ENCODE results near the gene TNFRSF9. TPM values are rescaled to one million over a fixed set of nuclear protein-coding genes. Genes with fewer than 3 reads are reported as not detected.

The TNFRSF9 gene
- total RNA-seq, 1 experiment from 2014 or later: not detected

DNA sequence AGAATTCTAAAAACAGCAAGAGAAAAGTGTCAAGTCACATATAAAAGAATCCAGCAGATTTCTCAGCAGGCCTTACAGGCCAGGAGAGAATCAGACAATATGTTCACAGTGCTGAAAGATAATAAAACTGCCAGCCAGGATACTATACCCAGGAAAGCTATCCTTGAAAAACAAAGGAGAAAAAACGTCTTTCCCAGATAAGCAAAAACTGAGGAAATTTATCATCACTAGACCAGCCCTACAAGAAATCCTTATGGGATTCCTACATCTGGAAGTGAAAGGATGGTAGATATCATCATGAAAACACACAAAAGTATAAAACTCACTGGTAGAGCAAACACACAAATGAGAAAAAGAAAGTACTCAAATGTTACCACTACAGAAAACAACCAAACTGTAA, 62.6 kb downstream of the TNFRSF9 start:
- Mint-ChIP-seq H3K4me1 (no peaks in the 10 kb centered on the region), H3K4me3 (no peak overlapping the region), H3K27ac (no peak overlapping the region), H3K9me3 (peaks cover 18% of the 10 kb centered on the region), H3K27me3 (ENCODE audit: low read depth) (peaks cover 2% of the 10 kb centered on the region; the same call in 1 of the 2 replicates), H3K36me3 (peaks cover 2% of the 10 kb centered on the region; the same call in 1 of the 2 replicates)
- CTCF ChIA-PET: interaction anchor here (0.6 kb wide), 1 partner anchor 776 kb away, joined by 3 read pairs; no protein-coding TSS in a partner anchor
- no peak for ATAC-seq
- TF ChIP-seq JAZF1 (CRISPR knock-in tag; IDR thresholded peaks at IDR 0.05) (no peak), EMX1 (CRISPR knock-in tag; IDR thresholded peaks at IDR 0.05) (no peak), ZNF416 (CRISPR knock-in tag; IDR thresholded peaks at IDR 0.05) (no peak), TCF7 (CRISPR knock-in tag; IDR thresholded peaks at IDR 0.05; ENCODE audit: low read depth) (no peak), NR3C1 (CRISPR knock-in tag; conservative IDR thresholded peaks at IDR 0.05; ENCODE audit: low read depth) (no peak), KAT7 (CRISPR knock-in tag; IDR thresholded peaks at IDR 0.05; ENCODE audit: borderline replicate concordance) (no peak)
- TF ChIP-seq, protein P1, sequence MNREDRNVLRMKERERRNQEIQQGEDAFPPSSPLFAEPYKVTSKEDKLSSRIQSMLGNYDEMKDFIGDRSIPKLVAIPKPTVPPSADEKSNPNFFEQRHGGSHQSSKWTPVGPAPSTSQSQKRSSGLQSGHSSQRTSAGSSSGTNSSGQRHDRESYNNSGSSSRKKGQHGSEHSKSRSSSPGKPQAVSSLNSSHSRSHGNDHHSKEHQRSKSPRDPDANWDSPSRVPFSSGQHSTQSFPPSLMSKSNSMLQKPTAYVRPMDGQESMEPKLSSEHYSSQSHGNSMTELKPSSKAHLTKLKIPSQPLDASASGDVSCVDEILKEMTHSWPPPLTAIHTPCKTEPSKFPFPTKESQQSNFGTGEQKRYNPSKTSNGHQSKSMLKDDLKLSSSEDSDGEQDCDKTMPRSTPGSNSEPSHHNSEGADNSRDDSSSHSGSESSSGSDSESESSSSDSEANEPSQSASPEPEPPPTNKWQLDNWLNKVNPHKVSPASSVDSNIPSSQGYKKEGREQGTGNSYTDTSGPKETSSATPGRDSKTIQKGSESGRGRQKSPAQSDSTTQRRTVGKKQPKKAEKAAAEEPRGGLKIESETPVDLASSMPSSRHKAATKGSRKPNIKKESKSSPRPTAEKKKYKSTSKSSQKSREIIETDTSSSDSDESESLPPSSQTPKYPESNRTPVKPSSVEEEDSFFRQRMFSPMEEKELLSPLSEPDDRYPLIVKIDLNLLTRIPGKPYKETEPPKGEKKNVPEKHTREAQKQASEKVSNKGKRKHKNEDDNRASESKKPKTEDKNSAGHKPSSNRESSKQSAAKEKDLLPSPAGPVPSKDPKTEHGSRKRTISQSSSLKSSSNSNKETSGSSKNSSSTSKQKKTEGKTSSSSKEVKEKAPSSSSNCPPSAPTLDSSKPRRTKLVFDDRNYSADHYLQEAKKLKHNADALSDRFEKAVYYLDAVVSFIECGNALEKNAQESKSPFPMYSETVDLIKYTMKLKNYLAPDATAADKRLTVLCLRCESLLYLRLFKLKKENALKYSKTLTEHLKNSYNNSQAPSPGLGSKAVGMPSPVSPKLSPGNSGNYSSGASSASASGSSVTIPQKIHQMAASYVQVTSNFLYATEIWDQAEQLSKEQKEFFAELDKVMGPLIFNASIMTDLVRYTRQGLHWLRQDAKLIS (CRISPR knock-in tag; IDR thresholded peaks at IDR 0.05; ENCODE audit: borderline replicate concordance): no peak
- TF ChIP-seq, protein P2, sequence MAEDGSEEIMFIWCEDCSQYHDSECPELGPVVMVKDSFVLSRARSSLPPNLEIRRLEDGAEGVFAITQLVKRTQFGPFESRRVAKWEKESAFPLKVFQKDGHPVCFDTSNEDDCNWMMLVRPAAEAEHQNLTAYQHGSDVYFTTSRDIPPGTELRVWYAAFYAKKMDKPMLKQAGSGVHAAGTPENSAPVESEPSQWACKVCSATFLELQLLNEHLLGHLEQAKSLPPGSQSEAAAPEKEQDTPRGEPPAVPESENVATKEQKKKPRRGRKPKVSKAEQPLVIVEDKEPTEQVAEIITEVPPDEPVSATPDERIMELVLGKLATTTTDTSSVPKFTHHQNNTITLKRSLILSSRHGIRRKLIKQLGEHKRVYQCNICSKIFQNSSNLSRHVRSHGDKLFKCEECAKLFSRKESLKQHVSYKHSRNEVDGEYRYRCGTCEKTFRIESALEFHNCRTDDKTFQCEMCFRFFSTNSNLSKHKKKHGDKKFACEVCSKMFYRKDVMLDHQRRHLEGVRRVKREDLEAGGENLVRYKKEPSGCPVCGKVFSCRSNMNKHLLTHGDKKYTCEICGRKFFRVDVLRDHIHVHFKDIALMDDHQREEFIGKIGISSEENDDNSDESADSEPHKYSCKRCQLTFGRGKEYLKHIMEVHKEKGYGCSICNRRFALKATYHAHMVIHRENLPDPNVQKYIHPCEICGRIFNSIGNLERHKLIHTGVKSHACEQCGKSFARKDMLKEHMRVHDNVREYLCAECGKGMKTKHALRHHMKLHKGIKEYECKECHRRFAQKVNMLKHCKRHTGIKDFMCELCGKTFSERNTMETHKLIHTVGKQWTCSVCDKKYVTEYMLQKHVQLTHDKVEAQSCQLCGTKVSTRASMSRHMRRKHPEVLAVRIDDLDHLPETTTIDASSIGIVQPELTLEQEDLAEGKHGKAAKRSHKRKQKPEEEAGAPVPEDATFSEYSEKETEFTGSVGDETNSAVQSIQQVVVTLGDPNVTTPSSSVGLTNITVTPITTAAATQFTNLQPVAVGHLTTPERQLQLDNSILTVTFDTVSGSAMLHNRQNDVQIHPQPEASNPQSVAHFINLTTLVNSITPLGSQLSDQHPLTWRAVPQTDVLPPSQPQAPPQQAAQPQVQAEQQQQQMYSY (CRISPR knock-in tag; IDR thresholded peaks at IDR 0.05): no peak
- TF ChIP-seq, protein P3, sequence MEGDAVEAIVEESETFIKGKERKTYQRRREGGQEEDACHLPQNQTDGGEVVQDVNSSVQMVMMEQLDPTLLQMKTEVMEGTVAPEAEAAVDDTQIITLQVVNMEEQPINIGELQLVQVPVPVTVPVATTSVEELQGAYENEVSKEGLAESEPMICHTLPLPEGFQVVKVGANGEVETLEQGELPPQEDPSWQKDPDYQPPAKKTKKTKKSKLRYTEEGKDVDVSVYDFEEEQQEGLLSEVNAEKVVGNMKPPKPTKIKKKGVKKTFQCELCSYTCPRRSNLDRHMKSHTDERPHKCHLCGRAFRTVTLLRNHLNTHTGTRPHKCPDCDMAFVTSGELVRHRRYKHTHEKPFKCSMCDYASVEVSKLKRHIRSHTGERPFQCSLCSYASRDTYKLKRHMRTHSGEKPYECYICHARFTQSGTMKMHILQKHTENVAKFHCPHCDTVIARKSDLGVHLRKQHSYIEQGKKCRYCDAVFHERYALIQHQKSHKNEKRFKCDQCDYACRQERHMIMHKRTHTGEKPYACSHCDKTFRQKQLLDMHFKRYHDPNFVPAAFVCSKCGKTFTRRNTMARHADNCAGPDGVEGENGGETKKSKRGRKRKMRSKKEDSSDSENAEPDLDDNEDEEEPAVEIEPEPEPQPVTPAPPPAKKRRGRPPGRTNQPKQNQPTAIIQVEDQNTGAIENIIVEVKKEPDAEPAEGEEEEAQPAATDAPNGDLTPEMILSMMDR (IDR thresholded peaks at IDR 0.05): no peak
- TF ChIP-seq, protein P4, sequence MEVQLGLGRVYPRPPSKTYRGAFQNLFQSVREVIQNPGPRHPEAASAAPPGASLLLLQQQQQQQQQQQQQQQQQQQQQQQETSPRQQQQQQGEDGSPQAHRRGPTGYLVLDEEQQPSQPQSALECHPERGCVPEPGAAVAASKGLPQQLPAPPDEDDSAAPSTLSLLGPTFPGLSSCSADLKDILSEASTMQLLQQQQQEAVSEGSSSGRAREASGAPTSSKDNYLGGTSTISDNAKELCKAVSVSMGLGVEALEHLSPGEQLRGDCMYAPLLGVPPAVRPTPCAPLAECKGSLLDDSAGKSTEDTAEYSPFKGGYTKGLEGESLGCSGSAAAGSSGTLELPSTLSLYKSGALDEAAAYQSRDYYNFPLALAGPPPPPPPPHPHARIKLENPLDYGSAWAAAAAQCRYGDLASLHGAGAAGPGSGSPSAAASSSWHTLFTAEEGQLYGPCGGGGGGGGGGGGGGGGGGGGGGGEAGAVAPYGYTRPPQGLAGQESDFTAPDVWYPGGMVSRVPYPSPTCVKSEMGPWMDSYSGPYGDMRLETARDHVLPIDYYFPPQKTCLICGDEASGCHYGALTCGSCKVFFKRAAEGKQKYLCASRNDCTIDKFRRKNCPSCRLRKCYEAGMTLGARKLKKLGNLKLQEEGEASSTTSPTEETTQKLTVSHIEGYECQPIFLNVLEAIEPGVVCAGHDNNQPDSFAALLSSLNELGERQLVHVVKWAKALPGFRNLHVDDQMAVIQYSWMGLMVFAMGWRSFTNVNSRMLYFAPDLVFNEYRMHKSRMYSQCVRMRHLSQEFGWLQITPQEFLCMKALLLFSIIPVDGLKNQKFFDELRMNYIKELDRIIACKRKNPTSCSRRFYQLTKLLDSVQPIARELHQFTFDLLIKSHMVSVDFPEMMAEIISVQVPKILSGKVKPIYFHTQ (CRISPR knock-in tag; IDR thresholded peaks at IDR 0.05): no peak
- POLR2A ChIA-PET: no interaction called here
- no peak for DNase-seq (ENCODE audit: low spot score)
